ENCODE results near the gene MIOS.

MIOS gene

GRCh38 chr7:7567898-7568531, 1.3 kb downstream of the MIOS start:
- peak overlapping the region; percentile 81 for H3K4me3 ChIP-seq (replicated peaks; ENCODE audit: low read depth, low read length)
- DNase-seq (ENCODE audit: extremely low read depth, low read depth), result no peak
- TF ChIP-seq, protein P1, sequence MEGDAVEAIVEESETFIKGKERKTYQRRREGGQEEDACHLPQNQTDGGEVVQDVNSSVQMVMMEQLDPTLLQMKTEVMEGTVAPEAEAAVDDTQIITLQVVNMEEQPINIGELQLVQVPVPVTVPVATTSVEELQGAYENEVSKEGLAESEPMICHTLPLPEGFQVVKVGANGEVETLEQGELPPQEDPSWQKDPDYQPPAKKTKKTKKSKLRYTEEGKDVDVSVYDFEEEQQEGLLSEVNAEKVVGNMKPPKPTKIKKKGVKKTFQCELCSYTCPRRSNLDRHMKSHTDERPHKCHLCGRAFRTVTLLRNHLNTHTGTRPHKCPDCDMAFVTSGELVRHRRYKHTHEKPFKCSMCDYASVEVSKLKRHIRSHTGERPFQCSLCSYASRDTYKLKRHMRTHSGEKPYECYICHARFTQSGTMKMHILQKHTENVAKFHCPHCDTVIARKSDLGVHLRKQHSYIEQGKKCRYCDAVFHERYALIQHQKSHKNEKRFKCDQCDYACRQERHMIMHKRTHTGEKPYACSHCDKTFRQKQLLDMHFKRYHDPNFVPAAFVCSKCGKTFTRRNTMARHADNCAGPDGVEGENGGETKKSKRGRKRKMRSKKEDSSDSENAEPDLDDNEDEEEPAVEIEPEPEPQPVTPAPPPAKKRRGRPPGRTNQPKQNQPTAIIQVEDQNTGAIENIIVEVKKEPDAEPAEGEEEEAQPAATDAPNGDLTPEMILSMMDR (IDR thresholded peaks at IDR 0.05; ENCODE audit: low read depth, low read length, missing control alignments), result no peak

- peak overlapping the region; percentile 81 for H3K4me3 ChIP-seq (replicated peaks; ENCODE audit: low read depth, low read length)
- TF ChIP-seq, protein P1 (IDR thresholded peaks at IDR 0.05; ENCODE audit: low read depth, low read length, missing control alignments), result no peak
- DNase-seq (ENCODE audit: extremely low read depth, low read depth), result no peak
Measured at GRCh38 chr7:7568553-7568952, 1.9 kb downstream of the MIOS start.

- peak overlapping the region; percentile 81 for H3K4me3 ChIP-seq (replicated peaks; ENCODE audit: low read depth, low read length)
- TF ChIP-seq, protein P1 (IDR thresholded peaks at IDR 0.05; ENCODE audit: low read depth, low read length, missing control alignments), result no peak
- DNase-seq (ENCODE audit: extremely low read depth, low read depth), result no peak
Measured at GRCh38 chr7:7569081-7569527, 2.4 kb downstream of the MIOS start.

DNA sequence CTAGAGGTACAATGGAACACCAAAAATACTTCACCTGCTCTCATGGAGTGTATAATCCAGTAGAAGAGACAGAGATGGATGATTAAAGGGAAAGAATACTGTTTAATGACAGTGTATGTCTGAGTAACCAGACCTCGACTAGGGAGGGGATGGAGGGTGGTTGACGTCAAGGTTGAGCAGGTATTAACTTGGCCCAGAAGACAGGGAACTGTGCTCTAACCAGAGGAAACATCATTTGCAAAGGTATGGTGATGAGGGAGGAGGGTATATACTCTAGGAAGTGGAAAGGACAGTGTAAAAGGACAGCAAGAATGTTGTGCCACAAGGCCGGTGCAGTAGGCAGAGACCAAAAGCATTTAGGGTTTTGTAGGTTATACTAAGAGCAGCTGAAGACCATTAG, 2.9 kb downstream of the MIOS start:
- no peak for DNase-seq (ENCODE audit: extremely low read depth, low read depth)
- peak overlapping the region; percentile 81 for H3K4me3 ChIP-seq (replicated peaks; ENCODE audit: low read depth, low read length)
- TF ChIP-seq, protein P1 (IDR thresholded peaks at IDR 0.05; ENCODE audit: low read depth, low read length, missing control alignments), result no peak

GRCh38 chr7:7570584-7570983, 3.9 kb downstream of the MIOS start:
- H3K4me3 ChIP-seq (replicated peaks; ENCODE audit: low read depth, low read length), result no peak overlapping the region
- no peak for DNase-seq (ENCODE audit: extremely low read depth, low read depth)
- TF ChIP-seq, protein P1 (IDR thresholded peaks at IDR 0.05; ENCODE audit: low read depth, low read length, missing control alignments), result no peak

GRCh38 chr7:7573701-7574100, 7.0 kb downstream of the MIOS start:
- no peak overlapping the region for H3K4me3 ChIP-seq (replicated peaks; ENCODE audit: low read depth, low read length)
- TF ChIP-seq, protein P1 (IDR thresholded peaks at IDR 0.05; ENCODE audit: low read depth, low read length, missing control alignments), result no peak
- DNase-seq (ENCODE audit: extremely low read depth, low read depth), result no peak

DNA sequence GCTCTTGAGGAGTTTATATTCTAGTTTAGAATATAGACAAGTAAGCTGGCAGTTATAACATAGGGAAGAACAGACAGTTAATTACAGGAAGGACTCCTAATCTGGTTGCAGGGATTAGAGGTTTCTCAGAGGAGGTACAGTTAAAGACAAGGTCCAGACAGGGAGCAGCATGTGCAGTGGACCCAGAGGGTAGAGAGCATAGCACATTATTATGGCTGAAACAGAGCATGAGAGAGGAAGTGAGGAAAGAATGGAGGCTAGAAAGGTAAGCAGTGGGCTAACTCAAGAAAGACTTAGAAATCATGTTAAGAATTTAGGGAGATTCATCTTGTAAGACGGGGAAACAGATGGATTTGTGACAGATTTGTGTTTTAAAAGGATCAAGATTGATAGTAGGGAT, 9.7 kb downstream of the MIOS start:
- TF ChIP-seq, protein P1 (IDR thresholded peaks at IDR 0.05; ENCODE audit: low read depth, low read length, missing control alignments), result no peak
- no peak for DNase-seq (ENCODE audit: extremely low read depth, low read depth)
- no peak overlapping the region for H3K4me3 ChIP-seq (replicated peaks; ENCODE audit: low read depth, low read length)
